ENCODE data around the gene GXYLT2.

The GXYLT2 gene

GRCh38 chr3:72862314-72863090 is 25.3 kb upstream of the GXYLT2 start:
- H3K4me1 ChIP-seq (ENCODE audit: control insufficient read depth, insufficient read depth, low read length): no peaks in the 10 kb centered on the region
- H3K9me3 ChIP-seq (ENCODE audit: control insufficient read depth, insufficient read depth, low read length): no peaks in the 10 kb centered on the region
- no peak overlapping the region for H3K4me3 ChIP-seq (ENCODE audit: low read depth, low read length)
- no peaks in the 10 kb centered on the region for H3K27me3 ChIP-seq (ENCODE audit: control insufficient read depth, insufficient read depth, low read length)
- no peak overlapping the region for H3K9ac ChIP-seq (ENCODE audit: low read depth, low read length)
- H3K27ac ChIP-seq (ENCODE audit: low read depth, low read length): no peak overlapping the region
- H3K36me3 ChIP-seq (ENCODE audit: control insufficient read depth, insufficient read depth, low read length): no peaks in the 10 kb centered on the region

GRCh38 chr3:72872183-72872582 is 15.7 kb upstream of the GXYLT2 start:
- no peaks in the 10 kb centered on the region for H3K27me3 ChIP-seq (ENCODE audit: control insufficient read depth, insufficient read depth, low read length)
- H3K4me3 ChIP-seq (ENCODE audit: low read depth, low read length): no peak overlapping the region
- no peak overlapping the region for H3K27ac ChIP-seq (ENCODE audit: low read depth, low read length)
- H3K9ac ChIP-seq (ENCODE audit: low read depth, low read length): no peak overlapping the region
- H3K4me1 ChIP-seq (ENCODE audit: control insufficient read depth, insufficient read depth, low read length): no peaks in the 10 kb centered on the region
- H3K9me3 ChIP-seq (ENCODE audit: control insufficient read depth, insufficient read depth, low read length): no peaks in the 10 kb centered on the region
- H3K36me3 ChIP-seq (ENCODE audit: control insufficient read depth, insufficient read depth, low read length): no peaks in the 10 kb centered on the region

- Histone ChIP-seq H3K9ac (ENCODE audit: low read depth, low read length) (peak overlapping the region; percentile 23; the same call in 1 of the 2 replicates), H3K9me3 (ENCODE audit: control insufficient read depth, insufficient read depth, low read length) (no peaks in the 10 kb centered on the region), H3K4me3 (ENCODE audit: low read depth, low read length) (peak overlapping the region; percentile 71), H3K27me3 (ENCODE audit: control insufficient read depth, insufficient read depth, low read length) (peaks cover 45% of the 10 kb centered on the region), H3K4me1 (ENCODE audit: control insufficient read depth, insufficient read depth, low read length) (peaks cover 14% of the 10 kb centered on the region), H3K36me3 (ENCODE audit: control insufficient read depth, insufficient read depth, low read length) (no peaks in the 10 kb centered on the region), H3K27ac (ENCODE audit: low read depth, low read length) (no peak overlapping the region)
These were observed 522 bp upstream of the GXYLT2 start for GRCh38 chr3:72887343-72887704.

GRCh38 chr3:72888546-72889309 is 882 bp downstream of the GXYLT2 start:
- Histone ChIP-seq H3K9me3 (ENCODE audit: control insufficient read depth, insufficient read depth, low read length) (no peaks in the 10 kb centered on the region), H3K27ac (ENCODE audit: low read depth, low read length) (peak overlapping the region; percentile 53), H3K4me3 (ENCODE audit: low read depth, low read length) (peak overlapping the region; percentile 71), H3K36me3 (ENCODE audit: control insufficient read depth, insufficient read depth, low read length) (no peaks in the 10 kb centered on the region), H3K4me1 (ENCODE audit: control insufficient read depth, insufficient read depth, low read length) (peaks cover 18% of the 10 kb centered on the region), H3K27me3 (ENCODE audit: control insufficient read depth, insufficient read depth, low read length) (peaks cover 45% of the 10 kb centered on the region), H3K9ac (ENCODE audit: low read depth, low read length) (no peak overlapping the region)

GRCh38 chr3:72889310-72890165 is 1.7 kb downstream of the GXYLT2 start:
- Histone ChIP-seq H3K27ac (ENCODE audit: low read depth, low read length) (peak overlapping the region; percentile 21), H3K4me1 (ENCODE audit: control insufficient read depth, insufficient read depth, low read length) (peaks cover 18% of the 10 kb centered on the region), H3K4me3 (ENCODE audit: low read depth, low read length) (peak overlapping the region; percentile 71; the same call in 1 of the 2 replicates)

GRCh38 chr3:72890166-72890925 is 2.5 kb downstream of the GXYLT2 start:
- peaks cover 18% of the 10 kb centered on the region for H3K4me1 ChIP-seq (ENCODE audit: control insufficient read depth, insufficient read depth, low read length)
- no peak overlapping the region for H3K27ac ChIP-seq (ENCODE audit: low read depth, low read length)
- H3K9me3 ChIP-seq (ENCODE audit: control insufficient read depth, insufficient read depth, low read length): no peaks in the 10 kb centered on the region
- H3K4me3 ChIP-seq (ENCODE audit: low read depth, low read length): no peak overlapping the region
- no peak overlapping the region for H3K9ac ChIP-seq (ENCODE audit: low read depth, low read length)
- H3K27me3 ChIP-seq (ENCODE audit: control insufficient read depth, insufficient read depth, low read length): peaks cover 45% of the 10 kb centered on the region
- H3K36me3 ChIP-seq (ENCODE audit: control insufficient read depth, insufficient read depth, low read length): no peaks in the 10 kb centered on the region

More at GRCh38 chr3:72889310-72890165, 1.7 kb downstream of the GXYLT2 start:
- H3K9ac ChIP-seq (ENCODE audit: low read depth, low read length): no peak overlapping the region
- no peaks in the 10 kb centered on the region for H3K9me3 ChIP-seq (ENCODE audit: control insufficient read depth, insufficient read depth, low read length)
- H3K36me3 ChIP-seq (ENCODE audit: control insufficient read depth, insufficient read depth, low read length): no peaks in the 10 kb centered on the region
- peaks cover 45% of the 10 kb centered on the region for H3K27me3 ChIP-seq (ENCODE audit: control insufficient read depth, insufficient read depth, low read length)

- Histone ChIP-seq H3K4me1 (ENCODE audit: control insufficient read depth, insufficient read depth, low read length) (peaks cover 18% of the 10 kb centered on the region), H3K27ac (ENCODE audit: low read depth, low read length) (no peak overlapping the region), H3K9me3 (ENCODE audit: control insufficient read depth, insufficient read depth, low read length) (no peaks in the 10 kb centered on the region), H3K9ac (ENCODE audit: low read depth, low read length) (no peak overlapping the region), H3K4me3 (ENCODE audit: low read depth, low read length) (no peak overlapping the region), H3K36me3 (ENCODE audit: control insufficient read depth, insufficient read depth, low read length) (no peaks in the 10 kb centered on the region), H3K27me3 (ENCODE audit: control insufficient read depth, insufficient read depth, low read length) (peaks cover 45% of the 10 kb centered on the region)
These were observed 3.4 kb downstream of the GXYLT2 start for GRCh38 chr3:72891053-72891855.

GRCh38 chr3:72892081-72892775 is 4.4 kb downstream of the GXYLT2 start:
- H3K9ac ChIP-seq (ENCODE audit: low read depth, low read length): no peak overlapping the region
- no peak overlapping the region for H3K27ac ChIP-seq (ENCODE audit: low read depth, low read length)
- peaks cover 39% of the 10 kb centered on the region for H3K27me3 ChIP-seq (ENCODE audit: control insufficient read depth, insufficient read depth, low read length)
- no peak overlapping the region for H3K4me3 ChIP-seq (ENCODE audit: low read depth, low read length)
- peaks cover 15% of the 10 kb centered on the region for H3K4me1 ChIP-seq (ENCODE audit: control insufficient read depth, insufficient read depth, low read length)
- no peaks in the 10 kb centered on the region for H3K9me3 ChIP-seq (ENCODE audit: control insufficient read depth, insufficient read depth, low read length)
- H3K36me3 ChIP-seq (ENCODE audit: control insufficient read depth, insufficient read depth, low read length): no peaks in the 10 kb centered on the region

GRCh38 chr3:72892870-72893269 is 5.0 kb downstream of the GXYLT2 start:
- peaks cover 10% of the 10 kb centered on the region for H3K4me1 ChIP-seq (ENCODE audit: control insufficient read depth, insufficient read depth, low read length)
- no peaks in the 10 kb centered on the region for H3K36me3 ChIP-seq (ENCODE audit: control insufficient read depth, insufficient read depth, low read length)
- no peak overlapping the region for H3K27ac ChIP-seq (ENCODE audit: low read depth, low read length)
- peaks cover 34% of the 10 kb centered on the region for H3K27me3 ChIP-seq (ENCODE audit: control insufficient read depth, insufficient read depth, low read length)
- no peak overlapping the region for H3K9ac ChIP-seq (ENCODE audit: low read depth, low read length)
- no peaks in the 10 kb centered on the region for H3K9me3 ChIP-seq (ENCODE audit: control insufficient read depth, insufficient read depth, low read length)
- no peak overlapping the region for H3K4me3 ChIP-seq (ENCODE audit: low read depth, low read length)

All from HUES48 (cell line).